Measurements from ENCODE around the gene HS6ST1.

DNA sequence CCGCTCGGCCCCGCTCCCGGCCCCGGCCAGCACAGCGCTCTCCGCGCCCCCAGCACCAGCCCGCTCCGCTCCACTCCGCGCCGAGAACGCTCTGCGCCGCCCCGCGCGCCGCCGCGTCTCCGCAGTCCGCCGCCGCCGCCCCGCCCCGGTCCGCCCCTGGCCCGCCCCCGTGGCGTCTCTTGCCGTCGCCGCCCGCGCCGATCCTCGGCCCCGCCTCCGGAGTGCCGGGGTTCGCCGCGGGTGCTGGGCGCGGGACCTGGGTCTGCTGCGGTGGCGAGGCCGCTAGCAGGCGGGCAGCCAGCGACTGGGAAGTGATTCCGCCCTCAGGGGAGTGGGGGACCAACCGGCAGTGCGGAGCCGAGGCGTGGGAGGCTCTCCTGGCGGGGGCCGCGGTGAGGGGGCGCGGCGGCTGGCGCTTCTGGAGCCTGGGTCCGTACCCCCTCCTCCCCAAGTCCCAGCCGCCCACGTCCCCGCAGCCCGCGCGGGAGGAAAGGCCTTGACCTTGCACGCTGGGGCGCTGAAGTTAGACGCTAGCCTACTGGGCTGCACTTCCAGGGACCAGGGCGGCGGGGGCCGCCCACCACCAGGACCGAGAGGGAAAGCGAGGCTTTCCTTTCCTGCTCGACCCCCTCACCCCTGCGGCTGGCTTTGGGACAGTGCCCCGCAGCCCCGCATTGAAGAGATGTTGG lies at the start of gene HS6ST1:
- TF ChIP-seq, protein P1, sequence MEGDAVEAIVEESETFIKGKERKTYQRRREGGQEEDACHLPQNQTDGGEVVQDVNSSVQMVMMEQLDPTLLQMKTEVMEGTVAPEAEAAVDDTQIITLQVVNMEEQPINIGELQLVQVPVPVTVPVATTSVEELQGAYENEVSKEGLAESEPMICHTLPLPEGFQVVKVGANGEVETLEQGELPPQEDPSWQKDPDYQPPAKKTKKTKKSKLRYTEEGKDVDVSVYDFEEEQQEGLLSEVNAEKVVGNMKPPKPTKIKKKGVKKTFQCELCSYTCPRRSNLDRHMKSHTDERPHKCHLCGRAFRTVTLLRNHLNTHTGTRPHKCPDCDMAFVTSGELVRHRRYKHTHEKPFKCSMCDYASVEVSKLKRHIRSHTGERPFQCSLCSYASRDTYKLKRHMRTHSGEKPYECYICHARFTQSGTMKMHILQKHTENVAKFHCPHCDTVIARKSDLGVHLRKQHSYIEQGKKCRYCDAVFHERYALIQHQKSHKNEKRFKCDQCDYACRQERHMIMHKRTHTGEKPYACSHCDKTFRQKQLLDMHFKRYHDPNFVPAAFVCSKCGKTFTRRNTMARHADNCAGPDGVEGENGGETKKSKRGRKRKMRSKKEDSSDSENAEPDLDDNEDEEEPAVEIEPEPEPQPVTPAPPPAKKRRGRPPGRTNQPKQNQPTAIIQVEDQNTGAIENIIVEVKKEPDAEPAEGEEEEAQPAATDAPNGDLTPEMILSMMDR (conservative IDR thresholded peaks at IDR 0.05 in 1 of 2, IDR thresholded peaks at IDR 0.05 in 1 of 2; ENCODE audit: low read depth in 1 of 2, low read length in 2 of 2), result no peak
- no peak for TF ChIP-seq EZH2 (IDR thresholded peaks at IDR 0.05; ENCODE audit: low read length, missing control alignments)
